Keratinocyte (primary cell): ENCODE results near the gene TRAF3IP1.

ENCODE experiments used
- EZH2 ChIP-seq: IDR thresholded peaks from one replicate; pipeline ENCODE4 v1.6.1; 2012; ENCODE audit warnings: inconsistent platforms, mild to moderate bottlenecking, low read length, moderate library complexity
- TF ChIP-seq, protein P1 (sequence below), 3 experiments: IDR thresholded peaks in 1 of 3; conservative IDR thresholded peaks in 1 of 3; optimal IDR thresholded peaks in 1 of 3; 2 replicates in 2 of 3; 3 replicates in 1 of 3; pipeline versions ENCODE3 to v1.5.1; 2011; ENCODE audit warnings: low read length in 3 of 3, mild to moderate bottlenecking in 3 of 3, moderate library complexity in 2 of 3, control low read depth in 1 of 3, inconsistent platforms in 1 of 3; ENCODE audit not compliant: insufficient read depth in 2 of 3; ENCODE audit errors: extremely low read depth in 1 of 3

DNA sequence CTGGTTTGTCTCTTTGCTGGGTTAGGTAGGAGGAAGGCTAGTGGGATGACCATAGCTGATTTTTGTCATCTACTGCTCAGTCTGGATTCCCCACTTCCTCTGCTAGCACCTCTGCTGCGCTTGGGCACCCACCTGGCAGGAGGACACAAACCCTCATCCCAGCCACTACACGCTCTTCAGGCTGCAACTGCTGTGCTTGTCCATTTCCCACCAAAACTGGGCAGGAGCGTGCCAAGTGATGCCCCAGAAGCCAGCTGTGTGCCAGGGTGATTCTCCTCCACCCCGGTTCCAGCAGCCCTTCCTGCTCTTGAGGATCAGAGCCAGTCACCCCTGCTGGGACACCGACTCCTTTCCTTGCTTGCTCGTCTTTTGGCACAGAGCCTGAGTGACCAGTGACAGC, 16.2 kb upstream of the TRAF3IP1 start:
- no peak for TF ChIP-seq EZH2
- TF ChIP-seq, protein P1, sequence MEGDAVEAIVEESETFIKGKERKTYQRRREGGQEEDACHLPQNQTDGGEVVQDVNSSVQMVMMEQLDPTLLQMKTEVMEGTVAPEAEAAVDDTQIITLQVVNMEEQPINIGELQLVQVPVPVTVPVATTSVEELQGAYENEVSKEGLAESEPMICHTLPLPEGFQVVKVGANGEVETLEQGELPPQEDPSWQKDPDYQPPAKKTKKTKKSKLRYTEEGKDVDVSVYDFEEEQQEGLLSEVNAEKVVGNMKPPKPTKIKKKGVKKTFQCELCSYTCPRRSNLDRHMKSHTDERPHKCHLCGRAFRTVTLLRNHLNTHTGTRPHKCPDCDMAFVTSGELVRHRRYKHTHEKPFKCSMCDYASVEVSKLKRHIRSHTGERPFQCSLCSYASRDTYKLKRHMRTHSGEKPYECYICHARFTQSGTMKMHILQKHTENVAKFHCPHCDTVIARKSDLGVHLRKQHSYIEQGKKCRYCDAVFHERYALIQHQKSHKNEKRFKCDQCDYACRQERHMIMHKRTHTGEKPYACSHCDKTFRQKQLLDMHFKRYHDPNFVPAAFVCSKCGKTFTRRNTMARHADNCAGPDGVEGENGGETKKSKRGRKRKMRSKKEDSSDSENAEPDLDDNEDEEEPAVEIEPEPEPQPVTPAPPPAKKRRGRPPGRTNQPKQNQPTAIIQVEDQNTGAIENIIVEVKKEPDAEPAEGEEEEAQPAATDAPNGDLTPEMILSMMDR (optimal IDR thresholded peaks at IDR 0.05 in 1 of 3, IDR thresholded peaks at IDR 0.05 in 1 of 3, conservative IDR thresholded peaks at IDR 0.05 in 1 of 3; ENCODE audit: extremely low read depth in 1 of 3, insufficient read depth in 2 of 3, low read length in 3 of 3) = no peak
